Endothelial cell of umbilical vein (primary cell): ENCODE data around the gene PTPN23. TPM values are rescaled to one million over a fixed set of nuclear protein-coding genes. Genes with fewer than 3 reads are reported as not detected.

Experiments
- BruUV-seq: library from RNA; stranded (reverse); fragments of 400-500 nt; replicated peaks from 2 replicates; lab custom pipeline; 2021; lab: Mats Ljungman, UMichigan
- CTCF ChIA-PET: fragments of 300-600, 350-600 bp; sonication (Branson Sonifier 250); formaldehyde crosslinking; loops from one replicate; lab custom pipeline; 2021; ENCODE audit warnings: antibody characterized with exemption, inconsistent platforms; lab: Charles Lee
- POLR2A ChIA-PET: fragments of 300-600, 350-600 bp; sonication (Branson Sonifier 250); formaldehyde crosslinking; loops from one replicate; lab custom pipeline; 2021; ENCODE audit warnings: antibody characterized with exemption, inconsistent platforms; lab: Charles Lee
- DNase-seq: peaks from one replicate; pipeline ENCODE4 v3.0.0-alpha.2; 2011; ENCODE audit warnings: low read depth, low spot score
- FAIRE-seq: peaks from 2 replicates; lab custom pipeline; 2011; peaks lifted over from hg19 to GRCh38; lab: Jason Lieb, UNC
- H2AFZ ChIP-seq: 2 replicates; pipeline ENCODE4 v1.6.0; 2012; ENCODE audit warnings: low read depth, low read length, control low read depth, inconsistent platforms
- H3K27ac ChIP-seq: 2 replicates; pipeline ENCODE4 v1.5.1; 2011; ENCODE audit warnings: low read depth, mild to moderate bottlenecking, control low read depth, low read length, moderate library complexity; ENCODE audit not compliant: insufficient read depth
- H3K27me3 ChIP-seq, 2 experiments: 2 replicates each; pipeline versions ENCODE4 v1.6.0 to v1.6.1; 2011; ENCODE audit warnings: low read length in 2 of 2, mixed read lengths in 1 of 2; ENCODE audit not compliant: control insufficient read depth in 2 of 2, insufficient read depth in 2 of 2
- H3K36me3 ChIP-seq, 2 experiments: 2 replicates in 1 of 2; 3 replicates in 1 of 2; pipeline ENCODE4 v1.5.1; 2011; ENCODE audit warnings: low read length in 2 of 2, mild to moderate bottlenecking in 1 of 2, moderate library complexity in 1 of 2; ENCODE audit not compliant: control insufficient read depth in 2 of 2, insufficient read depth in 2 of 2; ENCODE audit errors: extremely low read depth in 1 of 2
- H3K4me1 ChIP-seq: 3 replicates; pipeline ENCODE4 v1.5.1; 2011; ENCODE audit warnings: mild to moderate bottlenecking, low read length; ENCODE audit not compliant: control insufficient read depth, insufficient read depth; ENCODE audit errors: extremely low read depth
- H3K4me2 ChIP-seq: 2 replicates; pipeline ENCODE4 v1.6.1; 2011; ENCODE audit warnings: low read length, control low read depth, mixed read lengths; ENCODE audit not compliant: insufficient read depth
- H3K4me3 ChIP-seq, 3 experiments: fragments of 200-600 bp in 1 of 3; sonication (generic), shearing (Covaris generic) in 1 of 3; replicated peaks in 1 of 3; 2 replicates each; pipeline ENCODE4 v1.5.1; 2011 to 2016; ENCODE audit warnings: control low read depth in 3 of 3, low read length in 3 of 3, mild to moderate bottlenecking in 2 of 3, inconsistent platforms in 1 of 3, low read depth in 1 of 3, moderate library complexity in 1 of 3; ENCODE audit not compliant: insufficient read depth in 1 of 3
- H3K79me2 ChIP-seq: 2 replicates; pipeline ENCODE4 v1.6.0; 2012; ENCODE audit warnings: low read length, inconsistent platforms; ENCODE audit not compliant: control insufficient read depth, insufficient read depth
- H3K9ac ChIP-seq: replicated peaks from 2 replicates; pipeline ENCODE3; 2011; ENCODE audit warnings: low read length, control low read depth; ENCODE audit not compliant: insufficient read depth; ENCODE audit errors: extremely low read depth
- H3K9me1 ChIP-seq: replicated peaks from 3 replicates; pipeline ENCODE4 v1.6.0; 2011; ENCODE audit warnings: mild to moderate bottlenecking, low read length; ENCODE audit not compliant: control insufficient read depth, insufficient read depth; ENCODE audit errors: extremely low read depth
- H3K9me3 ChIP-seq: replicated peaks from 2 replicates; pipeline ENCODE4 v1.5.1; 2012; ENCODE audit warnings: low read length, inconsistent platforms; ENCODE audit not compliant: control insufficient read depth, insufficient read depth
- H4K20me1 ChIP-seq: replicated peaks from 2 replicates; pipeline ENCODE3; 2011; ENCODE audit warnings: mild to moderate bottlenecking, low read length; ENCODE audit not compliant: control insufficient read depth, insufficient read depth; ENCODE audit errors: extremely low read depth
- EZH2 ChIP-seq: IDR thresholded peaks from 2 replicates; pipeline ENCODE4 v1.6.1; 2012; ENCODE audit warnings: borderline replicate concordance, low read depth, mild to moderate bottlenecking, moderate library complexity, low read length, inconsistent platforms; ENCODE audit not compliant: severe bottlenecking
- FOS ChIP-seq: IDR thresholded peaks from 2 replicates; pipeline ENCODE4 v1.6.1; 2011; ENCODE audit warnings: mild to moderate bottlenecking, low read length, moderate library complexity, borderline replicate concordance; ENCODE audit not compliant: insufficient read depth
- GATA2 ChIP-seq: IDR thresholded peaks from 2 replicates; pipeline ENCODE4 v1.7.0; 2011; ENCODE audit warnings: low read depth, mild to moderate bottlenecking, moderate library complexity, mixed read lengths, low read length; ENCODE audit not compliant: insufficient read length, insufficient read depth
- JUN ChIP-seq: IDR thresholded peaks from 2 replicates; pipeline ENCODE4 v1.6.1; 2011; ENCODE audit warnings: borderline replicate concordance, low read depth; ENCODE audit not compliant: insufficient read length, insufficient read depth
- MYC ChIP-seq: IDR thresholded peaks from one replicate; pipeline ENCODE4 v1.6.1; 2011; ENCODE audit warnings: mild to moderate bottlenecking, low read depth, low read length
- POLR2A ChIP-seq: IDR thresholded peaks from 2 replicates; pipeline ENCODE4 v1.6.1; 2012; ENCODE audit warnings: low read depth, mild to moderate bottlenecking, control low read depth, low read length
- POLR2AphosphoS5 ChIP-seq: IDR thresholded peaks from 2 replicates; pipeline ENCODE4 v1.6.1; 2012; ENCODE audit warnings: low read depth, mild to moderate bottlenecking, control low read depth, low read length, moderate library complexity; ENCODE audit not compliant: insufficient read depth
- dilution Hi-C: fragments of 300-500 bp; cut with MboI; formaldehyde crosslinking; loops from one replicate; pipeline ENCODE4 v1.15.0; 2019; ENCODE audit warnings: low sequenced_read_pairs; ENCODE audit not compliant: extremely low pct_ligation_motif_present
- intact Hi-C: fragments of 100-400 bp; cut with micrococcal nuclease; formaldehyde crosslinking; loops from one replicate; pipeline ENCODE4 v1.10.0; 2022
- polyA plus RNA-seq, 4 experiments: library from polyadenylated mRNA; depleted of rRNA in 3 of 4; stranded (reverse) in 3 of 4; unstranded in 1 of 4; fragments of >200 nt; gene quantifications; 2 replicates each; pipeline versions ENCODE4 v1.2.1 to v1.2.3, GENCODE V29; 2011 to 2012; ENCODE audit warnings: missing spikeins in 1 of 4
- total RNA-seq: library from RNA; stranded (reverse); gene quantifications from 2 replicates; pipeline ENCODE4 v1.2.3, GENCODE V29; 2021
- TF ChIP-seq, protein P1 (sequence below): IDR thresholded peaks from 2 replicates; pipeline ENCODE4 v1.6.1; 2011; ENCODE audit not compliant: insufficient read depth, insufficient read length
- TF ChIP-seq, protein P2 (sequence below), 2 donors: IDR thresholded peaks; 1 replicate in 1 of 2; 2 replicates in 1 of 2; pipeline ENCODE4 v1.5.1; 2011; ENCODE audit warnings: low read length in 2 of 2, mild to moderate bottlenecking in 2 of 2, moderate library complexity in 2 of 2, control low read depth in 1 of 2, inconsistent platforms in 1 of 2, low read depth in 1 of 2; ENCODE audit not compliant: insufficient read depth in 1 of 2; ENCODE audit errors: extremely low read depth in 1 of 2

Gene PTPN23
- total and polyA plus RNA-seq, 2 donors (not counting 3 experiments of a cell fraction or from before 2014, with no cell fraction given): 8.5 to 63.5 TPM

DNA sequence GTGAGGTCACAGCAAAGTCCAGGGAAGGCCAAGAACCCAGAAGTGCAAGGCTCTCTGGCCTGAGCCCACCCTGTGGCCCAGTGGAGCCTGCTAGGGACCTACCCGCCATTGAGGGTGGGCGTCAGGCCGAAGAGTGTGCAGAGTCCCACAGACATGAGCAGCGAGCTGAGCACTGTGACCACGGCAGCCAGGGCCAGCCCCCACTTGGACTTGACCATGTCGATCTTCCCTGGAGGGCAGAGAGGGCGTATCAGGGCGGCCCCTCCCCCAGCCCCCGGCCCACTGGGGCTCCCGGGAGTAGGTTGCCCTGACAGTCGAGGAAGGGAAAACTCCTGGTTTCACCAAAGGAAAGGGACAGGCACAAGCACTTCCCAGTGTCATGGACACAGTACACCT is 44.6 kb downstream of the PTPN23 start:
- Histone ChIP-seq H3K9ac (no peak overlapping the region), H2AFZ (no peak overlapping the region), H3K4me2 (no peak overlapping the region), H3K9me3 (no peaks in the 10 kb centered on the region), H4K20me1 (no peaks in the 10 kb centered on the region), H3K4me3 (no peak overlapping the region), H3K27ac (no peak overlapping the region), H3K9me1 (no peaks in the 10 kb centered on the region), H3K4me1 (no peaks in the 10 kb centered on the region), H3K27me3 (no peaks in the 10 kb centered on the region), H3K36me3 (peaks cover 0 to 20% of the 10 kb centered on the region in 2 experiments), H3K79me2 (no peaks in the 10 kb centered on the region)
- POLR2A ChIA-PET: no interaction called here
- no peak for DNase-seq
- intact Hi-C loops: no loop called here
- FAIRE-seq: no peak
- no TSS peak for BruUV-seq
- CTCF ChIA-PET: no interaction called here
- dilution Hi-C loops: no loop called here
- TF ChIP-seq JUN (no peak), EZH2 (no peak), POLR2A (no peak)
- TF ChIP-seq, protein P1, sequence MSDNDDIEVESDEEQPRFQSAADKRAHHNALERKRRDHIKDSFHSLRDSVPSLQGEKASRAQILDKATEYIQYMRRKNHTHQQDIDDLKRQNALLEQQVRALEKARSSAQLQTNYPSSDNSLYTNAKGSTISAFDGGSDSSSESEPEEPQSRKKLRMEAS: no peak
- TF ChIP-seq, protein P2, sequence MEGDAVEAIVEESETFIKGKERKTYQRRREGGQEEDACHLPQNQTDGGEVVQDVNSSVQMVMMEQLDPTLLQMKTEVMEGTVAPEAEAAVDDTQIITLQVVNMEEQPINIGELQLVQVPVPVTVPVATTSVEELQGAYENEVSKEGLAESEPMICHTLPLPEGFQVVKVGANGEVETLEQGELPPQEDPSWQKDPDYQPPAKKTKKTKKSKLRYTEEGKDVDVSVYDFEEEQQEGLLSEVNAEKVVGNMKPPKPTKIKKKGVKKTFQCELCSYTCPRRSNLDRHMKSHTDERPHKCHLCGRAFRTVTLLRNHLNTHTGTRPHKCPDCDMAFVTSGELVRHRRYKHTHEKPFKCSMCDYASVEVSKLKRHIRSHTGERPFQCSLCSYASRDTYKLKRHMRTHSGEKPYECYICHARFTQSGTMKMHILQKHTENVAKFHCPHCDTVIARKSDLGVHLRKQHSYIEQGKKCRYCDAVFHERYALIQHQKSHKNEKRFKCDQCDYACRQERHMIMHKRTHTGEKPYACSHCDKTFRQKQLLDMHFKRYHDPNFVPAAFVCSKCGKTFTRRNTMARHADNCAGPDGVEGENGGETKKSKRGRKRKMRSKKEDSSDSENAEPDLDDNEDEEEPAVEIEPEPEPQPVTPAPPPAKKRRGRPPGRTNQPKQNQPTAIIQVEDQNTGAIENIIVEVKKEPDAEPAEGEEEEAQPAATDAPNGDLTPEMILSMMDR (IDR thresholded peaks at IDR 0.05; ENCODE audit: extremely low read depth in 1 of 2, insufficient read depth in 1 of 2, low read depth in 1 of 2, low read length in 2 of 2): no peak

DNA sequence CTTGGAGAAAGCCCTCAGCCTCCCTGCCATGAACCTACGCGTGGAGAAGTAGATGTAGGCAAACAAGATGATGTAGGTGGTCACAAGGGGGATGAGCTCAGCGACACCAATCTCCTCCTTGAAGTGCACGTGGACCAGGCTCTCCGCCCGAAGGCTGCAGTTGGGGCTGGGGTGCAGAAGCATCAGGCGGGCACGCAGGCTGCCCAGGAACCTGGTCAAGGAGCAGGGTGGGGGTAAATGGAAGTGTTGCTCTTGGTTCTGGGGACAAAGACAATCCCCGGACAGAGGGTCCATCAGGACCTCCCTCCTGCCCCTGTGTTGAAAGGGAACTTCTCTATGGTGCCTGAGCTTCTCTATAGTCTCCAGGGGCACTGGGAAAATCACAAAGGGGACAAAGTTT is 45.1 kb downstream of the PTPN23 start:
- no peaks in the 10 kb centered on the region for H3K4me1 ChIP-seq
- H2AFZ ChIP-seq: no peak overlapping the region
- no TSS peak for BruUV-seq
- no peaks in the 10 kb centered on the region for H3K9me1 ChIP-seq
- ChIA-PET POLR2A (no interaction called here), CTCF (interaction anchor here (1.0 kb wide), 1 partner anchor 49 kb away, joined by 3 read pairs; no protein-coding TSS in a partner anchor)
- H3K4me2 ChIP-seq: no peak overlapping the region
- H3K9ac ChIP-seq: no peak overlapping the region
- no peak for TF ChIP-seq JUN
- TF ChIP-seq, protein P1: no peak
- TF ChIP-seq MYC: no peak
- no peak for TF ChIP-seq EZH2
- no peak for TF ChIP-seq GATA2
- TF ChIP-seq, protein P2 (IDR thresholded peaks at IDR 0.05; ENCODE audit: extremely low read depth in 1 of 2, insufficient read depth in 1 of 2, low read depth in 1 of 2, low read length in 2 of 2): no peak
- TF ChIP-seq POLR2A: no peak
- TF ChIP-seq POLR2AphosphoS5: no peak
- no peak for TF ChIP-seq FOS
- intact Hi-C loops: no loop called here
- no peak overlapping the region for H3K4me3 ChIP-seq
- no peaks in the 10 kb centered on the region for H3K27me3 ChIP-seq
- peaks cover 0 to 20% of the 10 kb centered on the region in 2 experiments for H3K36me3 ChIP-seq
- H3K9me3 ChIP-seq: no peaks in the 10 kb centered on the region
- dilution Hi-C loops: no loop called here
- H4K20me1 ChIP-seq: no peaks in the 10 kb centered on the region
- FAIRE-seq: no peak
- H3K79me2 ChIP-seq: no peaks in the 10 kb centered on the region
- no peak for DNase-seq
- no peak overlapping the region for H3K27ac ChIP-seq
